Fibroblast of villous mesenchyme (primary cell): Measurements from ENCODE around the gene PLBD1. TPM values are rescaled to one million over a fixed set of nuclear protein-coding genes. Genes with fewer than 3 reads are reported as not detected.

Experiments
- DNase-seq: peaks from one replicate; pipeline ENCODE4 v3.0.0-alpha.2; 2010; ENCODE audit warnings: low read depth
- H3K4me3 ChIP-seq: 2 replicates; pipeline ENCODE4 v1.5.1; 2011; ENCODE audit warnings: low read depth, mild to moderate bottlenecking, low read length
- total RNA-seq: library from RNA; depleted of rRNA; stranded (reverse); fragments of >200 nt; gene quantifications from 2 replicates; pipeline ENCODE4 v1.2.3, GENCODE V29; 2012
- TF ChIP-seq, protein P1 (sequence below): IDR thresholded peaks from 2 replicates; pipeline ENCODE4 v1.5.1; 2012; ENCODE audit warnings: low read depth, mild to moderate bottlenecking, low read length; ENCODE audit not compliant: insufficient read depth

PLBD1 gene
- total RNA-seq, 1 donor = 18.1 TPM

DNA sequence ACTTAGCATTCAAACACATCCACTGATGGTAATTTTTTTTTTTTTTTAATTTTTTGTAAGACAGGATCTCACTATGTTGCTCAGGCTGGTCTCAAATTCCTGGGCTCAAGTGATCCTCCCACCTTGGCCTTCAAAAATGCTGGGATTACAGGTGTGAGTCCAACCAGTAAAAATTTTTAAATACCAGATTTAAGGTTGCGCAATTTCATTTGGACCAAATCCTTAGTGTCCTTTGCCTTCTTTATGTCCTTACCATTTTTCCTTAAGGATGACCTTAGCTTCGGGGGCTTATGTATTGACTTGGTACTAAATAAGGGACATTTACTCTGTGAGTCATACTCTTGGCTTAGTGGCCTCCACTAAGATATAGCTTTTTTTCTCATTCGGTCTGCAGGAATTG, 4.1 kb upstream of the PLBD1 start:
- no peak overlapping the region for H3K4me3 ChIP-seq
- DNase-seq = no peak
- TF ChIP-seq, protein P1, sequence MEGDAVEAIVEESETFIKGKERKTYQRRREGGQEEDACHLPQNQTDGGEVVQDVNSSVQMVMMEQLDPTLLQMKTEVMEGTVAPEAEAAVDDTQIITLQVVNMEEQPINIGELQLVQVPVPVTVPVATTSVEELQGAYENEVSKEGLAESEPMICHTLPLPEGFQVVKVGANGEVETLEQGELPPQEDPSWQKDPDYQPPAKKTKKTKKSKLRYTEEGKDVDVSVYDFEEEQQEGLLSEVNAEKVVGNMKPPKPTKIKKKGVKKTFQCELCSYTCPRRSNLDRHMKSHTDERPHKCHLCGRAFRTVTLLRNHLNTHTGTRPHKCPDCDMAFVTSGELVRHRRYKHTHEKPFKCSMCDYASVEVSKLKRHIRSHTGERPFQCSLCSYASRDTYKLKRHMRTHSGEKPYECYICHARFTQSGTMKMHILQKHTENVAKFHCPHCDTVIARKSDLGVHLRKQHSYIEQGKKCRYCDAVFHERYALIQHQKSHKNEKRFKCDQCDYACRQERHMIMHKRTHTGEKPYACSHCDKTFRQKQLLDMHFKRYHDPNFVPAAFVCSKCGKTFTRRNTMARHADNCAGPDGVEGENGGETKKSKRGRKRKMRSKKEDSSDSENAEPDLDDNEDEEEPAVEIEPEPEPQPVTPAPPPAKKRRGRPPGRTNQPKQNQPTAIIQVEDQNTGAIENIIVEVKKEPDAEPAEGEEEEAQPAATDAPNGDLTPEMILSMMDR = no peak

DNA sequence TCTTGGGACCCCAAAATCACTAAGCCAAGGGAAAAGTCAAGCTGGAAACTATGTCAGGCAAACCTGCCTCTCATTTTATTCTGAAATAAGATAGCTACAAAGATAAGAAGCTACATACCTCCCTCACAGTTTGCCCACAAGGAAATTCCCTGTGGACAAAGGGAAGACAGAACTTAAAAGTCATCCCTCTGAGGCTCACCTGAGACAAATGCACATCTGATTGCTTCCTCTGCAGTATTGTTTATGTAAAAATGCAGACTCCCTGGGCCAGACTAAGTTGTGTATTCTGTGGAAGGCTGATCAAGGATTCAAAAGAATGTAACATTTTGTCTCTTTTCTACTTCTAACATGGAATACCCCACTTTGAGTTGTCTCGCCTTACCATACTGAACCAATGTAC, 2.5 kb upstream of the PLBD1 start:
- DNase-seq = no peak
- no peak overlapping the region for H3K4me3 ChIP-seq
- TF ChIP-seq, protein P1 = no peak

DNA sequence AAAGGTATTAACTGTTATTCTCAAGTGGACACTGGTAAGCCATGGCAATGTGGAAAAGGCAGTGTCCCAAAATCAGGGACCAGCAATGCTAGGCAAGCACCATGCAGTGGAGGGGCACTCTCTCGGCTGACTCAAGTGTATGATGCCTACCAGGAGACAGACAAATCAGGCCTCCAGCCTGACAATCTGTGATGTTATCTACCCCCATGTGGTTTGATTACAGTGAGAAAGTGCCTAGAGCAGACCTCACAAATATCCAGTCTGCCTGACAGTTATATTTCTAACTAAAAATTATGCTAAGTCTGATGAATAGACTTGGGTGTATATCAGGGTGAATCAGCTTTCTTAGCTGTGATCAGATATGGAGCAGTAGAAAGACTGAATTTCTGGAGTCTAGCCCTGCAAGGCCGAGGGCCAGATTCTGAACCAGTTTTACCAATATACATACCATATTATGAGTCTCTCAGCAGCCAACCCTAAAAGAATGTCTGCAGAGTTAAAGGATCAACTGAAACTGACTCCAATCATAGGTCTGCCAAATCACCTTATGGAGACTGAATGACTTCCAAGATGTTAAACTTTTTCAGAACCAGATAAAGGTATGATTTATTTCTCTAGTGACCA, 3.2 kb downstream of the PLBD1 start:
- TF ChIP-seq, protein P1 = no peak
- DNase-seq = no peak
- no peak overlapping the region for H3K4me3 ChIP-seq

- H3K4me3 ChIP-seq = no peak overlapping the region
- TF ChIP-seq, protein P1 = no peak
- DNase-seq = no peak
Observed at GRCh38 chr12:14563046-14563445, 4.6 kb downstream of the PLBD1 start.

GRCh38 chr12:14562279-14562678, 5.4 kb downstream of the PLBD1 start:
- no peak for DNase-seq

DNA sequence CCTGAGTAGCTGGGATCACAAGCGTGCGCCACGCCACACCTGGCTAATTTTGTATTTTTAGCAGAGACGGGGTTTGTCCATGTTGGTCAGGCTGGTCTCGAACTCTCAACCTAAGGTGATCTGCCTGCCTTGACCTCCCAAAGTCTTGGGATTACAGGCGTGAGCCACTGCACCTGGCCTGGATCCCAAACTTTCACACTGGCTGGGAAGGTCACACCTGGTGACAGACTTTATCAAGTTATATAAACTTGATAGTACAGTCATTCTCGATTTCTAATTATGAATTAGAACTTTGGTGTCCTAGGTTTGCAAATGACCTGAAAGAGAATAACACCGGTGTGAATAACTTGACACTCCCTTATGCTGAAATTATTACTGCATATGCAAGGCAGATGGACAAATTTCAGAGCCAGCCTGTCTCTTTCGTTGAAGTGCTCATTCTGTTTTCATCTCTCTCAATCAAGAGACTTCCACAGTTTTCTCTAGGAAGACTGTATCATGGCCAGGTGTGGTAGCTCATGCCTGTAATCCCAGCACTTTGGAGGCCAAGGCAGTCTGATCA, 5.9 kb downstream of the PLBD1 start:
- TF ChIP-seq, protein P1 = no peak
- no peak for DNase-seq
- H3K4me3 ChIP-seq = no peak overlapping the region

More at GRCh38 chr12:14562279-14562678, 5.4 kb downstream of the PLBD1 start:
- no peak overlapping the region for H3K4me3 ChIP-seq
- TF ChIP-seq, protein P1 = no peak
